K562 (cell line): ENCODE measurements around the gene ESCO1. TPM values are rescaled to one million over a fixed set of nuclear protein-coding genes. Genes with fewer than 3 reads are reported as not detected.
A peak's percentile ranks its signal among the peaks of the same experiment; 100 is the strongest.

Experiments used
- ATF1 ChIP-seq, 2 experiments: fragments of 450-650 bp in 1 of 2; IDR thresholded peaks; 2 replicates each; pipeline ENCODE4 v1.6.1; 2016; ENCODE audit warnings: missing compliant biosample characterization in 1 of 2, missing genetic modification characterization in 1 of 2
- BRD9 ChIP-seq: fragments of 450-650 bp; IDR thresholded peaks from 2 replicates; pipeline ENCODE4 v1.6.1; 2018; ENCODE audit warnings: low read depth; ENCODE audit not compliant: partially characterized antibody
- CBFA2T3 ChIP-seq: fragments of 450-650 bp; IDR thresholded peaks from 2 replicates; pipeline ENCODE4 v1.6.1; 2017
- CREBBP ChIP-seq: IDR thresholded peaks from one replicate; pipeline ENCODE4 v1.6.1; 2012; ENCODE audit warnings: low read depth, mild to moderate bottlenecking, control low read depth, inconsistent platforms, low read length
- ELF1 ChIP-seq: fragments of 200-800 bp; sonication (Bioruptor generic); IDR thresholded peaks from 2 replicates; pipeline ENCODE4 v1.6.1; 2016; ENCODE audit warnings: missing genetic modification characterization, missing compliant biosample characterization
- HDAC6 ChIP-seq: IDR thresholded peaks from 2 replicates; pipeline ENCODE4 v1.6.1; 2012; ENCODE audit warnings: low read depth, mild to moderate bottlenecking, control low read depth, inconsistent platforms, low read length, moderate library complexity
- HNRNPLL ChIP-seq: fragments of 200-400 bp; formaldehyde crosslinking; IDR thresholded peaks from 2 replicates; pipeline ENCODE4 v1.6.1; 2017; ENCODE audit warnings: low read length, low read depth, mild to moderate bottlenecking; ENCODE audit not compliant: poor library complexity, severe bottlenecking
- KAT8 ChIP-seq: fragments of 450-650 bp; IDR thresholded peaks from 2 replicates; pipeline ENCODE4 v1.6.1; 2016; ENCODE audit warnings: low read depth, mild to moderate bottlenecking
- MLLT1 ChIP-seq, 2 experiments: fragments of 450-650 bp; IDR thresholded peaks; 2 replicates each; pipeline ENCODE4 v1.6.1; 2016
- PCBP2 ChIP-seq: fragments of 200-400 bp; formaldehyde crosslinking; IDR thresholded peaks from 2 replicates; pipeline ENCODE4 v1.6.1; 2018; ENCODE audit warnings: low read length, low read depth, mild to moderate bottlenecking, moderate library complexity; ENCODE audit not compliant: poor library complexity, severe bottlenecking
- PHF21A ChIP-seq: fragments of 450-650 bp; IDR thresholded peaks from 2 replicates; pipeline ENCODE4 v1.6.1; 2017; ENCODE audit warnings: low read depth, borderline replicate concordance
- RBBP5 ChIP-seq: fragments of 200-600 bp; sonication (generic); IDR thresholded peaks from 2 replicates; pipeline ENCODE4 v1.6.1; 2012; ENCODE audit warnings: borderline replicate concordance, mild to moderate bottlenecking, low read length, control low read depth, inconsistent platforms; ENCODE audit not compliant: insufficient read depth, poor library complexity, severe bottlenecking
- RBM17 ChIP-seq: fragments of 200-400 bp; formaldehyde crosslinking; IDR thresholded peaks from 2 replicates; pipeline ENCODE4 v1.6.1; 2017; ENCODE audit warnings: low read depth, mild to moderate bottlenecking, low read length, borderline replicate concordance
- SMAD1 ChIP-seq: fragments of 150-350 bp; IDR thresholded peaks from 2 replicates; pipeline ENCODE4 v1.6.1; 2014; ENCODE audit warnings: low read length, low read depth; ENCODE audit not compliant: partially characterized antibody
- SRSF3 ChIP-seq: fragments of 200-400 bp; formaldehyde crosslinking; IDR thresholded peaks from 2 replicates; pipeline ENCODE4 v1.6.1; 2016; ENCODE audit warnings: mild to moderate bottlenecking, low read length, moderate library complexity; ENCODE audit not compliant: insufficient read depth
- USF1 ChIP-seq: sonication (generic); formaldehyde crosslinking; IDR thresholded peaks from 2 replicates; pipeline ENCODE4 v1.9.0; 2022; ENCODE audit warnings: mild to moderate bottlenecking, missing genetic modification reagents
- ZBED1 ChIP-seq: IDR thresholded peaks from 2 replicates; pipeline ENCODE4 v1.6.1; 2014
- ZKSCAN8 ChIP-seq: fragments of 200-800 bp; sonication (Bioruptor generic); IDR thresholded peaks from 2 replicates; pipeline ENCODE4 v1.6.1; 2016; ENCODE audit warnings: missing genetic modification characterization, missing compliant biosample characterization
- ZNF224 ChIP-seq: sonication (generic); formaldehyde crosslinking; IDR thresholded peaks from 2 replicates; pipeline ENCODE4 v1.8.0; 2022; ENCODE audit warnings: mild to moderate bottlenecking, missing genetic modification reagents
- ZNF274 ChIP-seq: IDR thresholded peaks from 2 replicates; pipeline ENCODE4 v1.6.1; 2011; ENCODE audit warnings: low read depth, mild to moderate bottlenecking, low read length, moderate library complexity, borderline replicate concordance
- ZNF740 ChIP-seq, 3 experiments: fragments of 200-800 bp in 1 of 3; sonication (Bioruptor generic) in 1 of 3; sonication (generic) in 1 of 3; formaldehyde crosslinking in 1 of 3; IDR thresholded peaks; 2 replicates each; pipeline versions ENCODE4 v1.6.1 to v1.8.0; 2016 to 2022; ENCODE audit warnings: mild to moderate bottlenecking in 2 of 3, missing compliant biosample characterization in 2 of 3, missing genetic modification characterization in 2 of 3, missing genetic modification reagents in 1 of 3
- polyA plus RNA-seq, 8 experiments: library from polyadenylated mRNA; depleted of rRNA in 4 of 8; stranded (reverse) in 5 of 8; unstranded in 3 of 8; fragments of >200 nt; fragmentation: Nextera tagmentation in 2 of 8; fragmentation: Illumina TruSeq in 1 of 8; extraction: Ambion mirVana in 2 of 8; extraction: Trizol in 1 of 8; gene quantifications; 2 replicates each; pipeline versions ENCODE4 v1.2.1 to v1.2.3, GENCODE V29; 2011 to 2014; ENCODE audit warnings: inconsistent platforms in 1 of 8, missing spikeins in 1 of 8
- total RNA-seq, 7 experiments: library from RNA; depleted of rRNA in 6 of 7; stranded (reverse); fragments of >200 nt in 6 of 7; fragmentation: Illumina TruSeq in 2 of 7; extraction: Trizol in 2 of 7; gene quantifications; 2 replicates each; pipeline versions ENCODE4 v1.2.1 to v1.2.3, GENCODE V29; 2011 to 2021; ENCODE audit warnings: low replicate concordance in 1 of 7

ESCO1 gene
- total and polyA plus RNA-seq, 9 of the 15 experiments (the other 6 are each of a cell fraction or from before 2014, with no cell fraction given): 15.0 to 31.3 (median 19.6) TPM

- TF ChIP-seq MLLT1 (IDR thresholded peaks at IDR 0.05): peak in 1 of 2 experiments; percentile 85; a peak in 2 of 4 replicates
- peak; percentile 86 for TF ChIP-seq RBBP5
- peak; percentile 23 for TF ChIP-seq BRD9
- TF ChIP-seq ELF1 (tag): peak; percentile 81
- TF ChIP-seq CREBBP: no peak
- no peak for TF ChIP-seq PCBP2
- TF ChIP-seq RBM17: no peak
- TF ChIP-seq CBFA2T3: peak; percentile 44
- TF ChIP-seq ZKSCAN8 (CRISPR knock-in tag): no peak
- no peak for TF ChIP-seq SRSF3
- TF ChIP-seq HNRNPLL: peak; percentile 92
- peak; percentile 74 for TF ChIP-seq USF1 (CRISPR knock-in tag)
- peak; percentile 57 for TF ChIP-seq SMAD1
- no peak; the same call in none of the 2 replicates for TF ChIP-seq ATF1 (CRISPR knock-in tag; IDR thresholded peaks at IDR 0.05)
- peak; percentile 97 for TF ChIP-seq ATF1 (tag; IDR thresholded peaks at IDR 0.05)
- no peak for TF ChIP-seq ZNF274
- no peak for TF ChIP-seq ZNF224 (CRISPR knock-in tag)
- TF ChIP-seq ZBED1: peak; percentile 26; the same call in 1 of the 2 replicates
- TF ChIP-seq KAT8: no peak
- no peak for TF ChIP-seq HDAC6
- TF ChIP-seq ZNF740 (CRISPR knock-in tag; IDR thresholded peaks at IDR 0.05): no peak
- TF ChIP-seq ZNF740 (tag; IDR thresholded peaks at IDR 0.05): no peak
- TF ChIP-seq PHF21A: 0 out of 2 replicates have a peak, but pooled peaks have one; percentile 43
Measured at GRCh38 chr18:21600526-21601410, at the start of gene ESCO1 (continued).
